KOPT-K1 (cell line): ENCODE results near the gene PCYT1A.
A peak's percentile ranks its signal among the peaks of the same experiment; 100 is the strongest.
"Not testable (repeated sequence)": the region's sequence is repeated elsewhere in the genome, so short reads cannot be mapped to it uniquely, and the experiment has no call there.

ENCODE experiments used
- H3K27ac ChIP-seq: fragments of 200-600 bp; sonication (generic); 2 replicates; pipeline ENCODE4 v1.5.1; 2016; ENCODE audit warnings: antibody characterized with exemption, mild to moderate bottlenecking, low read depth, low read length; ENCODE audit not compliant: poor library complexity, severe bottlenecking
- H3K36me3 ChIP-seq: fragments of 200-600 bp; sonication (generic); 2 replicates; pipeline ENCODE4 v1.5.1; 2017; ENCODE audit warnings: antibody characterized with exemption, mild to moderate bottlenecking, low read length, moderate library complexity; ENCODE audit not compliant: insufficient read depth
- H3K9me3 ChIP-seq: fragments of 200-600 bp; sonication (generic); 2 replicates; pipeline ENCODE4 v1.5.1; 2017; ENCODE audit warnings: antibody characterized with exemption, low read length, mild to moderate bottlenecking; ENCODE audit not compliant: insufficient read depth, poor library complexity, severe bottlenecking

The PCYT1A gene

DNA sequence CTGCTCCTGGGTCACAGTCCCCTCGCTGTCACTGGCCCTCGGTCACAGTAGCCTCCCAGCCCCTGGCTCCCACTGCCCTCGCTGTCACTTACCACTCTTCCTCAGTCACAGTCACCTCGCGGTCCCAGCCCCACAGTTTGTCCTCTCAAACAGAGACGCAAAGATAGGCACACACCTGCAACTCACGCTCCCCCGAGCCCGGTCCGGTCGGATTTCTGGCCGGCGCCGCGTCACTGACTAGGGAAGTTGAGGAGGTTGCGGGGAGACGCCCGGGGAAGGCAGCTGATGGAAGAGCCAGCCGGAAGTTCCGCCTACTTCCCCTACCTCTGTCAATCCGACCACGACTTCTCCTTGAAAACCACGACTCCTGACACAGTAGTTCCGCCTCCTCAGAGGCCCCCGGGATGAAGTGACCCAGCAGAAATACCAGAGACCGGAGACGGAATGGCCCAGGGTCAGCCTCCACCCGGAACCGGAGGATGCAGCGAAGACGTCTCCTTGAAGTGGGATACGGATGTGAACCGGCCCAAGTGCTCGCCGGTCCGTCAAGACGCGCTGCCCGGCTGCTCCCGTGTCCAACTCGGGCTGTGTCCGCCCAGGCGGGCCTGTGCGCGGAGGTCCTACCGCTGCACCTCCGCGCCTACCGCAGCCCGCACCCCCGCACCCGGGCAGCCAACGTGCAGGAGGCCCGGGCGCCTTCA lies at the start of gene PCYT1A:
PCYT1A (minus strand) TSS at position 287 of the 701 bp plus-strand sequence. CDS start 17,195 bp downstream, outside the sequence.
- Histone ChIP-seq H3K36me3 (no peaks in the 10 kb centered on the region), H3K9me3 (no peaks in the 10 kb centered on the region), H3K27ac (peak within 1 kb of the TSS; percentile 73)

DNA sequence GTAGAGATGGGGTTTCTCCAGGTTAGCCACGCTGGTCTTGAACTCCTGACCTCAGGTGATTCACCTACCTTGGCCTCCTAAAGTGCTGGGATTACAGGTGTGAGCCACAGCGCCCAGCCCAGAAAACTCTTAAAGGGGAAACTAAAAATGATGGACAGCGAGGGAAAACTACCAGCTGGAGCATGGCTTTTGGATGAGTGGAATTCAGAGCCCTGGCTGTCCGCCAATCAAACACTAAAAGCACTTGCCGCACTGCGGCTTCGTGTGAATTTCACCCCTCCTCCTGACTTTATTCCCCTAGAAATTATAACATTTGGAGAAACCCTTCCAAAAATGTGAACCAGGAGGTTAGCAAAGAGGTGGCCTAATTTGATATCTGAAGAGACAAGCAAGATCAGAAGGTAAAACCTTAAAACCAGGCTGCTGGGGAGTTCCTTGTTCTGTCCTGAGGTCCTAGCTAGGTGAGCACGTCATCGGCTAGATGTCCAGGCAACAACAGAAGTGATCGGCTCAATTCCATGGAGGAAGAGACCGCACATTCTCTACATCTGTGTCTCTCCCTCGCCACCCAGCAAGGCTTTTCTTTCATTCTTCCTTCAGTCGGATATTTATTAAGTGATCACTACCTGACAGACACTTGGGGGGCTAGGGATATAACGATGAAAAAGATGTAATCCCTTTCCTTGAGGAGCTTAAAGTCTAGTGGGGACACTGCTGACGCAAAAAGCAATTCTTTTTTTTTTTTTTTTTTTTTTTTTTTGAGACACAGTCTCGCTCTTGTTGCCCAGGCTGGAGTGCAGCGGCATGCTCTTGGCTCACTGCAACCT lies 49.0 kb upstream of the PCYT1A start:
- Histone ChIP-seq H3K9me3 (no peaks in the 10 kb centered on the region), H3K36me3 (no peaks in the 10 kb centered on the region), H3K27ac (no peak overlapping the region)

DNA sequence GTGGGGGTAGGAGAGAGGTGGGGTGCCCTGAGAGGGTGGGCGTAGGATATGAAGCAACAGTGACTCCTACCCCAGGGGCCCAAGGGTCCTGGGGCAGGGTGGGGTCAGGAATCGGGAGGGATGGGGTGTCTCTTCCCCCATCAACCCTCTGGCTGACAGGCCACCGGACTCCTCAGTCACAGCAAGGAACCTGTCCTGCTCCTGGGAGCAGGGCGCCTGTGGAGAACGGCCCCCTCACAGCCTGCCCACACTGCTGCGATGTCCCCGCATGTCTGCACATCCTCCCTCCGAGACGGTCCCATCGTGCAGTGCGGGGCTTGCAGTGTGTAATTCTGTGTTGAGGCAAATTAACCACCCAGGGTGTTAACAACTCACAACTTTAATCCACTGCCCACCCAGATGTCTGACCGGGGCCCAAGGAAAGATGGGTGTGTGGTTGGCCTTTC lies 48.0 kb upstream of the PCYT1A start:
- H3K9me3 ChIP-seq = no peaks in the 10 kb centered on the region
- no peak overlapping the region for H3K27ac ChIP-seq

DNA sequence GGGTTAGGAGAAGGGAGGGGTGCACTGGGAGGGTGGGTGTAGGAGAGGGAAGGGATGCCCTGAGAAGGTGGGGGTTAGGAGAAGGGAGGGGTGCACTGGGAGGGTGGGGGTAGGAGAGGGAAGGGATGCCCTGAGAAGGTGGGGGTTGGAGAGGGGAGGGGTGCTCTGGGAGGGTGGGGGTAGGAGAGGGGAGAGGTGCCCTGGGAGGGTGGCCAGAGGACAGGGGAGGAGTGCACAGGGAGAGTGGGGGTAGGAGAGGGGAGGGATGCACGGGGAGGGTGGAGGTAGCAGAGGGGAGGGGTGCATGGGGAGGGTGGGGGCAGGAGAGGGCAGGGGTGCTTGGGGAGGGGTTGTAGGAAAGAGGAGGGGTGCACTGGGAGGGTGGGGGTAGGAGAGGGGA lies 47.5 kb upstream of the PCYT1A start:
- Histone ChIP-seq H3K36me3 (no peaks in the 10 kb centered on the region), H3K9me3 (no peaks in the 10 kb centered on the region), H3K27ac (no peak overlapping the region)

More for the DNA sequence above, 48.0 kb upstream of the PCYT1A start:
- H3K36me3 ChIP-seq = no peaks in the 10 kb centered on the region

DNA sequence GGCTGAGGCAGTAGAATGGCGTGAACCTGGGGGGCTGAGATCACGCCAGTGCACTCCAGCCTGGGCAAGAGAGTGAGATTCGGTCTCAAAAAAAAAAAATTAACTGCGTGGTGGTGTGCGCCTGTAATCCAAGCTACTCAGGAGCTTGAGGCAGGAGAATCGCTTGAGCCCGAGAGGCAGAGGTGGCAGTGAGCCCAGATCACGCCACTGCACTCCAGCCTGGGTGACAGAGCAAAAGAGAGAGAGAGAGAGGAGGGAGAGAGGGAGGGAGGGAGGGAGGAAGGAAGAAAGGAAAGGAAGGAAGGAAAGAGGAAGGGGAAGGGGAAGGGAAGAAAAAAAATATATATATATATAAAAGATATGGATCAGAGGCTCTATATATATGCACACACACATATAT lies 44.6 kb upstream of the PCYT1A start:
- H3K27ac ChIP-seq = no peak overlapping the region
- no peaks in the 10 kb centered on the region for H3K36me3 ChIP-seq
- no peaks in the 10 kb centered on the region for H3K9me3 ChIP-seq

DNA sequence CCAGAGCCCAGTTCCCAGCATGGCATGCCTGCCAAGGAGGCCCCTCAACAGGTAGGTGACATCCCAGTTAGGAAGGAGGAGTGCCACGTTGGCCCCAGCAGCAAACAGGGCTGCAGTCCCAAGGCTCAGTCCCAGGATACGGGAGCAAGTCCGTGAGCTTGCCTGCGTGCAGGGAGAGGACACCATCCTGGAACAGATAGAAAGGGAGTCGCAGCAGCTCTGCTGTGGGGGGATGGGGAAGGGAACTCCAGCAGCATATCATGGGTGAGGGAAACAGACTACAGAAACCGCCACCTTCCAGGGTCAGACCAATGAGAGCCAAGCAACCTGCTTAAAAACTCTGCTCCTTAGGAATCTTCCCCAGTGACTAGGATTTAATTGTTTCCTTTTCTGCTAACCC lies 39.9 kb upstream of the PCYT1A start:
- H3K36me3 ChIP-seq = no peaks in the 10 kb centered on the region
- no peak overlapping the region for H3K27ac ChIP-seq
- no peaks in the 10 kb centered on the region for H3K9me3 ChIP-seq

DNA sequence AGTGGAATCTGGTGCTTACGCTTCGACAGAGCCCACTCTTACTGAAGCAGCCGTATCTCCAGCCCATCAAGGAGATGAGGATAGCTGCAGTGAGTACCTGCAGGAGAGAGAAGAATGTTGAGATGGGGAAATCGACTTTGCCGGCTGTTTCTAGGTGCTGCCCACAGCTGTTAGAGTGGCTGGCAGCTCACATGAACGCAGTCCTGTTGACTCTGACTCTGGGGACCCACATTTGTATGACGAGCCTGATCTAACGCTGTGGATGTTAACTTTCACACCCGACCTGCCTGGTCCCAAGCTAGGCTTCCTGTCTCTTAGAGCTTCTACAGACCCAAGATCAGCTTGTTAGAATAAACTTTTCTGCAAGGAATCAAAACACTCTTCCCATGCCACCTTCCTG lies 39.4 kb upstream of the PCYT1A start:
- Histone ChIP-seq H3K36me3 (no peaks in the 10 kb centered on the region), H3K9me3 (no peaks in the 10 kb centered on the region), H3K27ac (no peak overlapping the region)

DNA sequence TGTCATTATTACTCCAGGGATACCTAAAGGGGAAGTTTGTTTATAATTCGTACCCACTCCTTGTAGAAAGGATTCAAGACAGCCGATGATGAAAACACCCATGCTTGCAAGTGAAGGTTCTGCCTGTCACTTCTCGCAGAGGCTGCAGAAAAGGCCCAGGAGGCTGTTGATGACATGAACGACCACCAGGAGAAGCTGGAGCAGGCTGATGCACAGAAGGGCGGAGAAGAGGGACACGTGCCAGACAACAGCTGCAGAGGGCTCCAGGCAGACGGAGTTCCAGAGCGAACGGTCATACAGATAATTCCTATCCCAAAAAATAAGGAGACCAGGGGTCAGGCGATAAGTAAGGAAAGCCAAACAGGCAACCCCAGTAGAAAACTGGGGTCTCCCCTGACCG lies 36.2 kb upstream of the PCYT1A start:
- H3K9me3 ChIP-seq = no peaks in the 10 kb centered on the region
- no peak overlapping the region for H3K27ac ChIP-seq
- H3K36me3 ChIP-seq = no peaks in the 10 kb centered on the region

DNA sequence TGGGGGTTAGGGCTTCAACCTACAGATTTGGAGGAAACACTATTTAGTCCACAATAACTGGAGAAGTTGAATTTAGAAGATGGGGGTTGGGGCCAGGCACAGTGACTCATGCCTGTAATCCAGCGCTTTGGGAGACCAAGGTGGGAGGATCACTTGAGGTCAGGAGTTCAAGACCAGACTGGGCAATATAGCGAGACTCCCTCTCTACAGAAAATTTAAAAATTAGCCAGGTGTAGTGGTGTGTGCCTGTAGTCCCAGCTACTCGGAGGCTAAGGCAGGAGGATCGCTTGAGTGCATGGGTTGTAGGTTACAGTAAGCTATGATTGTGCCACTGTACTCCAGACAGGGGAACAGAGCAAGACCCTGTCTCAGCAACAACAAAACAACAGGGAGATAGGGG lies 35.5 kb upstream of the PCYT1A start:
- Histone ChIP-seq H3K36me3 (no peaks in the 10 kb centered on the region), H3K27ac (no peak overlapping the region), H3K9me3 (no peaks in the 10 kb centered on the region)

DNA sequence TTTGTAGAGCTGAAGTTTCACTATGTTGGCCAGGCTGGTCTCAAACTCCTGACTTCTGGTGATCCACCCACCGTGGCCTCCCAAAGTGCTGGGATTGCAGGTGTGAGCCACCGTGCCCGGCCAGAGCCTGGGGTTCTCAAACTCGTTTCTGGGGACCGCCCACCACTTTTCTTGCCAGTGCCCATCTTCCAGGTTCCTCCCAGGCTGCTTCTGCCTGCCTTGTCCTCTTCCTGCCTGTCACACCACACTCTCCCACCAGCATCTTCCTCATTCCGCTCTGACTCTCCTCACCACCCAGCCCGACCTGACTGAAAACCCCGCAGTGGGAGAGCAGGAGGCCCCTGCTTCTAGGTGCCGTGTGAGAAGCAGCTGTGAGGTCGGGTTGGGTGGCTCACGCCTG lies 33.6 kb upstream of the PCYT1A start:
- Histone ChIP-seq H3K9me3 (no peaks in the 10 kb centered on the region), H3K36me3 (no peaks in the 10 kb centered on the region), H3K27ac (no peak overlapping the region)

DNA sequence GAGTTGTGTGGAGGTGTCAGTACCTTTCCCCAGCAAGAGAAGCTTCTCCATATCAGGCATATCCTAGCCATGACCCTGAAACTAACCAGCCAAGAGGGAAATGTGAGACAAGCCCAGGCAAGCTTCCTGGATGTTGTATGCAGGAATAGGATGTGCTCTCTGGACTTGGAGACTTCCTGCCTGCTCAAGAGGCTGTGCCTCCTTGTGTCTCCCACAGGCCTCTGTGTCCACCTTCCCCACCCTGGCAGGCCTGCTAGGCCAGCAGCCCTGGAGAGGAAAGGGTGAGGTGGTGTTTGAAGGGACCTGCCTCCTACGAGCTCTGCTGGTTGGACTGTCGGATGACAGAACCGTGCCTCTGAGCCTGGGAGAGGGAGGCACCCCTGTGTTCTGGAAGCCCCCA lies 32.6 kb upstream of the PCYT1A start:
- Histone ChIP-seq H3K9me3 (no peaks in the 10 kb centered on the region), H3K36me3 (0 out of 2 replicates have a peak, but pooled peaks cover 7% of the 10 kb centered on the region), H3K27ac (no peak overlapping the region)

DNA sequence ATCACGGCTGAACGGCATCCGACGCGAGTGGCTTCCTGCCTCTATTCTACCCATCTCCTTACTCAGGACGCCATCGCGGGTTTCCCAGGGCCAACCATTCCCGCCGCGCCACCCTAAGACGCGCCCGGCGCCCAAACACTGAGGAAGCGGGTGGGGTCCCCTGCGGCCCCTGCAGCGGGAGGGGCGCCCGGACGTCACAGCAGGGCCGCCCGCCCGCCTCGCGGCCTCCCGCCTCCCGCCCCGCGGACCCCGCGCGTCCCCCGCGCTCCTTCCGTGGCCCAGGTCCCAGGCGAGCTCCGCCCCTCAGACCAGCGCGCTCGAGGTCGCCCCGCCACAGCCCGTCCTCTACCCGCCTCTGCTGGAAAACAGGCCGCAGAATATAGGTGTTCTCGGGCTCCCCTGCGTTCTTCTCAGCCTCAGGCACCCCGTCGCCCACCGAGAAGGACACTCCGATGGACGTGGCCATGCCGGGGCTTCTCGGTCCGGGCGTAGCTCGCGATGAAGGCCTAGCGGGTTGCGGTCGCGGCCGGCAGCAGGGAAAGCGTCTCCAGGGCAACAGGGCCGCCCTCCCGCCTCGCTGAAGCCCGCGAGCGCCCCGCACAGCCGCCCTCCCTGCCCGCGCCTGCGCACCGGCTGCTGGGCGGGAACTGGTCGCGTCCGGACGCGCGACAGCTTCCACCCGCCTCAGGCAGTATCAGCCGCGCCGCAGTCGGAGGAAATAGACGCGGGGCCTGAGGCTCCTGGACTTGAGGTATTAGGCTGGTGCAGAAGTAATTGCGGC lies 30.4 kb upstream of the PCYT1A start, which contains the start of gene DYNLT2B:
DYNLT2B (minus strand) TSS at position 554 of the 781 bp plus-strand sequence; CDS start at position 466, 88 bp downstream.
- H3K9me3 ChIP-seq = no peaks in the 10 kb centered on the region
- peak within 1 kb of the TSS; percentile 85 for H3K27ac ChIP-seq
- peaks cover 14% of the 10 kb centered on the region for H3K36me3 ChIP-seq

DNA sequence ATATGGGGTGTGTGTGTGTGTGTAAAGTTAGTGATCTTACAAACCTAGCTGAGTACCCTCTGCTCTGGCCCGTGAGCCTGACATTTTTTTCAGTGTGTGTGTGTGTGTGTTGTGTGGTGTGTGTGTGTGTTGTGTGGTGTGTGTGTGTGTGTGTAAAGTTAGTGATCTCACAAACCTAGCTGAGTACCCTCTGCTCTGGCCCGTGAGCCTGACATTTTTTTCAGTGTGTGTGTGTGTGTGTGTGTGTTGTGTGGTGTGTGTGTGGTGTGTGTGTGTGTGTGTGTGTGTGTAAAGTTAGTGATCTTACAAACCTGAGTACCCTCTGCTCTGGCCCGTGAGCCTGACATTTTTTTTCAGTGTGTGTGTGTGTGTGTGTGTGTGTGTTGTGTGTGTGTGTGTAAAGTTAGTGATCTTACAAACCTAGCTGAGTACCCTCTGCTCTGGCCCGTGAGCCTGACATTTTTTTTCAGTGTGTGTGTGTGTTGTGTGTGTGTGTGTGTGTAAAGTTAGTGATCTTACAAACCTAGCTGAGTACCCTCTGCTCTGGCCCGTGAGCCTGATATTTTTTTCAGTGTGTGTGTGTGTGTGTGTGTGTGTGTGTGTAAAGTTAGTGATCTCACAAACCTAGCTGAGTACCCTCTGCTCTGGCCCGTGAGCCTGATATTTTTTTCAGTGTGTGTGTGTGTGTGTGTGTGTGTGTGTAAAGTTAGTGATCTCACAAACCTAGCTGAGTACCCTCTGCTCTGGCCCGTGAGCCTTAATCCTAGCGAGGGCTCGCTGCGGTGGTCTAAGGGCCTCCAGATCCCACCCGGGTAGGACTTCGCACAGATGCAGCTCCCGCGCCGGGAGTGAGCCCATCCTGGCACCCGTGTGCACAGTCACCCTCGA lies 29.5 kb upstream of the PCYT1A start:
- not testable (repeated sequence) for H3K9me3 ChIP-seq
- Histone ChIP-seq H3K36me3 (peaks cover 16% of the 10 kb centered on the region), H3K27ac (peak overlapping the region; percentile 85)

DNA sequence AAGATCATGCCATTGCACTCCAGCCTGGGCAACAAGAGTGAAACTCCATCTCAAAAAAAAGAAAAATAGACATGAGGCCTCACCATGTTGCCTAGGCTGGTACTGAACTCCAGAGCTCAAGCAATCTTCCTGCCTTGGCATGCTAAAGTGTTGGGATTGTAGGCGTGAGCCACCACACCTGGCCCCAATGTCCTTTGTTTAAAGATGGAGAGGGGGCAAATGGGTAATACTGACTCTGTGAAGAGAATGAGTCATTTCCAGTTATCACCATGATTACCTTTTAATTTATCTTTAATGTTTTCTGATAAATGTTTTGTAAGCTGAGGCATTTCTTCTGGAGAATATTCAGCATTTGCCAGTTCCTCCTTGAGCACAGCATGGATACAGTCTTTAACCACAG lies 28.3 kb upstream of the PCYT1A start:
- peaks cover 16% of the 10 kb centered on the region for H3K36me3 ChIP-seq
- no peak overlapping the region for H3K27ac ChIP-seq
- no peaks in the 10 kb centered on the region for H3K9me3 ChIP-seq
